Camera-type eye (tissue), 1 donor: ENCODE data around the gene GH2. TPM values are rescaled to one million over a fixed set of nuclear protein-coding genes. Genes with fewer than 3 reads are reported as not detected.

Experiments used
- total RNA-seq: library from RNA; depleted of rRNA; stranded (reverse); fragments of >200 nt; gene quantifications from one replicate; pipeline ENCODE4 v1.2.3, GENCODE V29; 2014

The GH2 gene
- total RNA-seq: not detected

DNA sequence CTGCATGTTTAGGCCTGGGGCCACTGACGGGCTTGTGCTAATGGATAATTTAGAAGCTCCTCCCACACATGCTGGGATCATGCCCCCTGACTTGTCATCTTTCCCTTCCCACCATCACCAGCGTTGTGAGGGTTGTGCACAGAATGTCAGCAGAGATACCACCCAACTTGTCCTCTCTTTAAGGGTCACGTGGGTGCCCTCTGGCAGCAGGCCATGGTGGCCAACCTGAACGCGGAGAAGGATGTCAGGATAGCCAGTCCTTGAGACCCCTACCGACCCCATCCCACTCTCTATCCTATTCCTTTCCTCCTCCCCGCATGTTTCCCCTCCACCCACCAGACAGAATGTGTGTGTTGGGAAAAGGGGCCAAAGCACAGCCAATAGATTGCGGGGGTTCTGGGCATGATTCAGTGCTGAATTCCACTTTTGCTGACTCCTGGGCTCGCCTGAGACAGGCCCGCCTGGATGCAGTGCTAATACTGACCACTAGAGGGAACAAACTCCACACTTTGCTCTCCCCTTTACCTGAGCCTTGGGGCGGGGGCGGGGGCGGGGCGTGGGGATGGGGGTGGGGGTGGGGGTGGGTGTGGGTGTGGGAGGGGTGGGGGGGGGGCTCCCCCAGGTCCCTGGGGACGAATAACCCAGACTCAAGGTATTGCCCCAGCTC lies at the start of gene GH2:
Gene GH2 (minus strand): TSS at position 10 of the 667 bp plus-strand sequence. CDS start 143 bp downstream, outside the sequence.

DNA sequence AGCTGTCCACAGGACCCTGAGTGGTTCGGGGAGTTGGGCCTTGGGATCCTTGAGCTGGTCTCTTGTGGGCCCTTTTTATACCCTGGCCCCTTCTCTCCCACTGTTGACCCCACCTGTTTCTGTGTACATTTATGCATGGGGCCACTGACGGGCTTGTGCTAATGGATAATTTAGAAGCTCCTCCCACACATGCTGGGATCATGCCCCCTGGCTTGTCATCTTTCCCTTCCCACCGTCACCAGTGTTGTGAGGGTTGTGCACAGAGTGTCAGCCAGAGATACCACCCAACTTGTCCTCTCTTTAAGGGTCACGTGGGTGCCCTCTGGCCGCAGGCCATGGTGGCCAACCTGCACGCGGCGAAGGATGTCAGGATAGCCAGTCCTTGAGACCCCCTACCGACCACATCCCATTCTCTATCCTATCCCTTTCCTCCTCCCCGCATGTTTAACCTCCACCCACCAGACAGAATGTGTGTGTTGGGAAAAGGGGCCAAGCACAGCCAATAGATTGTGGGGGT lies 37.1 kb upstream of the GH2 start, which contains the start of gene GH1:
Gene GH1 (minus strand): TSS at position 51 of the 517 bp plus-strand sequence. CDS start 63 bp downstream, outside the sequence.

DNA sequence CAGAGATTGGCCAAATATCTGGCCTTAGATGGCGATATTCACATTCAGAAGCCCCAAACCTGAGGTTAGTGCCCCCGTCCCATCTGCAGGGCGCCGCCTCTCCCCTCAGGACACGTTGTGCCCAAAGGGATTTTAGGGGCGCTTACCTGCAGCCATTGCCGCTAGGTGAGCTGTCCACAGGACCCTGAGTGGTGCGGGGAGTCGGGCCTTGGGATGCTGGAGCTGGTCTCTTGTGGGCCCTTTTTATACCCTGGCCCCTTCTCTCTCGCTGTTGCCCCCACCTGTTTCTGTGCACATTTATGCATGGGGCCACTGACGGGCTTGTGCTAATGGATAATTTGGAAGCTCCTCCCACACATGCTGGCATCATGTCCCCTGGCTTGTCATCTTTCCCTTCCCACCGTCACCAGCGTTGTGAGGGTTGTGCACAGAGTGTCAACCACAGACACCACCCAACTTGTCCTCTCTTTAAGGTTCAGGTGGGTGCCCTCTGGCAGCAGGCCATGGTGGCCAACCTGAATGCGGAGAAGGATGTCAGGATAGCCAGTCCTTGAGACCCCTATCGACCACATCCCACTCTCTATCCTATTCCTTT lies 29.4 kb upstream of the GH2 start, which contains the start of gene CSHL1:
Gene CSHL1 (minus strand): TSS at position 218 of the 595 bp plus-strand sequence. CDS start 62 bp downstream, at position 156.

DNA sequence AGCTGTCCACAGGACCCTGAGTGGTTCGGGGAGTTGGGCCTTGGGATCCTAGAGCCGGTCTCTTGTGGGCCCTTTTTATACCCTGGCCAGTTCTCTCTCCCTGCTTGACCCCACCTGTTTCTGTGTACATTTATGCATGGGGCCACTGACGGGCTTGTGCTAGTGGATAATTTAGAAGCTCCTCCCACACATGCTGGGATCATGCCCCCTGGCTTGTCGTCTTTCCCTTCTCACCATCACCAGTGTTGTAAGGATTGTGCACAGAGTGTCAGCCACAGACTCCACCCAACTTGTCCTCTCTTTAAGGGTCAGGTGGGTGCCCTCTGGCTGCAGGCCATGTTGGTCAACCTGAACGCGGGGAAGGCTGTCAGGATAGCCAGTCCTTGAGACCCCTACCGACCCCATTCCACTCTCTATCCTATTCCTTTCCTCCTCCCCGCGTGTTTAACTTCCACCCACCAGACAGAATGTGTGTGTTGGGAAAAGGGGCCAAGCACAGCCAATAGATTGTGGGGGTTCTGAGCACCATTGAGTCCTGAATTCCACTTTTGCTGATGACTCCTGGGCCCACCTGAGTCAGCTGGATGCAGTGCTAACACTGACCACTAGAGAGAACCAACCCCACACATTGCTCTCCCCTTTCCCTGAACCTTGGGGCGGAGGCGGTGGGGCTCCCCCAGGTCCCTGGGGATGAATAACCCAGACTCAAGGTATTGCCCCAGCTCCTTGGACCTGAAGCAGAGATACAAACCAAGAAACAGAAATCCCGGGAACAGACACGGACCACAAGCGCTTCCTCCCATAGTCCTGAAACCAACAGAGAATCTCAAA lies 15.0 kb upstream of the GH2 start, which contains the start of gene CSH1:
Gene CSH1 (minus strand): TSS at position 51 of the 831 bp plus-strand sequence. CDS start 63 bp downstream, outside the sequence.

DNA sequence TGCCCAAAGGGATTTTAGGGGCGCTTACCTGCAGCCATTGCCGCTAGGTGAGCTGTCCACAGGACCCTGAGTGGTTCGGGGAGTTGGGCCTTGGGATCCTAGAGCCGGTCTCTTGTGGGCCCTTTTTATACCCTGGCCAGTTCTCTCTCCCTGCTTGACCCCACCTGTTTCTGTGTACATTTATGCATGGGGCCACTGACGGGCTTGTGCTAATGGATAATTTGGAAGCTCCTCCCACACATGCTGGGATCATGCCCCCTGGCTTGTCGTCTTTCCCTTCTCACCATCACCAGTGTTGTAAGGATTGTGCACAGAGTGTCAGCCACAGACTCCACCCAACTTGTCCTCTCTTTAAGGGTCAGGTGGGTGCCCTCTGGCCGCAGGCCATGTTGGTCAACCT lies 8.2 kb downstream of the GH2 start, which contains the start of gene CSH2:
Gene CSH2 (minus strand): TSS at position 101 of the 400 bp plus-strand sequence. CDS start 63 bp downstream, at position 38.

DNA sequence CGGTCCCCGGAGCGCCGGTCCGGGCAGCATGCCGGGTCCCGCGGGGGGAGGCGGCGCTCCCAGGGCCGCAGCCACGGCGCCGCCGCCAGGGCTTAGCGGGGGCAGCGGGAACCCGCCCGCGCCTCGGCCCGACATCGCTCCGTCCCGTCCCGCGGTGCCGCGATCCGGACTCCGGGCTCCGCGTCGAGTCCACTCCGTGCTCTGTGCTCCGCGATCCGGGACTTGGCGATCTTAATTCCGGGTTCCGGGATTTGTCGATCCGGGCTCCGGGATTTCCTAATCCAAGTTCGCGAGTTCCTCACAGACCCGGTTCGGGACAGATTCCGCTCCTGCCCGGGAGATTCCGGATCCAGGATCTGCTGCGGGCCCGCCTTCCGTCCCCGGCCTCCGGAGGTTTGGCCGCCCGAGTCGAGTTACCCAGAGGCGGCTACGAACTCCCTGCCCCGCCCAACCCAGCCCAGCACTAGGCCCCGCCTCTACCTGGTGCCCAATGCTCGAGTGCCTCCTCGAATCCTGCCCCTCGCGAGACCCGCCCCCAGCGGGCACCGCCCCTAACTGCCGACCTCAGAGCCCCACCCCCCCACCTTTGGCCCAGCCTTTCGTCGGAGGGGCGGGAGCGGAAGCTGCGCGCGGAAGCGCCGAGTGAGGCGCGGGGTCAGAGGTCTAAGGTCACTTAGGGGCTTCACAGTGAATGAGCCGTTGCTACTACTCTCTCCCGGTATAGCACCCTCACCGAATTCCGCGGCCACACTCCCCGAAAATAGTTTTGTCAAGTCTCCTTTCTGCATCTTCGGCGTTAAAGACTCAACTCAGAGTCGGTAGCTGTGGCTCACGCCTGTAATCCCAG lies 39.0 kb downstream of the GH2 start, which contains the start of gene SMARCD2:
Gene SMARCD2 (minus strand): TSS at position 146 of the 847 bp plus-strand sequence. CDS start 11 bp downstream, at position 135.

Other genes starting within 250 kb of the GH2 start
- gene LIMD2, start 181.8 kb downstream of the GH2 start, total RNA-seq: 23.4 TPM
- 39.4 TPM for gene STRADA, start 140.1 kb downstream of the GH2 start, total RNA-seq
- 79.0 TPM for gene CCDC47, start 108.3 kb downstream of the GH2 start, total RNA-seq
- 147 TPM for gene DDX42, start 107.8 kb downstream of the GH2 start, total RNA-seq
- gene PSMC5, start 54.5 kb downstream of the GH2 start, total RNA-seq: 57.5 TPM
- 46.6 TPM for gene FTSJ3, start 54.3 kb downstream of the GH2 start, total RNA-seq
- gene SMARCD2, start 39.3 kb downstream of the GH2 start, total RNA-seq: 65.5 TPM
- not detected for gene CSH2, start 8.3 kb downstream of the GH2 start, total RNA-seq
- not detected for gene CSH1, start 14.6 kb upstream of the GH2 start, total RNA-seq
- gene CSHL1, start 29.3 kb upstream of the GH2 start, total RNA-seq: not detected
- gene GH1, start 36.9 kb upstream of the GH2 start, total RNA-seq: not detected
- gene CD79B, start 50.4 kb upstream of the GH2 start, total RNA-seq: 0.77 TPM
- 3.0 TPM for gene SCN4A, start 91.0 kb upstream of the GH2 start, total RNA-seq
- 0.44 TPM for gene PRR29, start 116.4 kb upstream of the GH2 start, total RNA-seq
- 21.7 TPM for gene ICAM2, start 138.7 kb upstream of the GH2 start, total RNA-seq
- gene ERN1, start 248.2 kb upstream of the GH2 start, total RNA-seq: 20.7 TPM